Caco-2 (cell line): ENCODE measurements around the gene BCKDK. TPM values are rescaled to one million over a fixed set of nuclear protein-coding genes. Genes with fewer than 3 reads are reported as not detected.

Experiments
- BruUV-seq: library from RNA; stranded (reverse); fragments of 400-500 nt; replicated peaks from 2 replicates; lab custom pipeline; 2021; lab: Mats Ljungman, UMichigan
- CTCF ChIA-PET: fragments of 300-600 bp; sonication (Branson Sonifier 250); formaldehyde crosslinking; loops from one replicate; lab custom pipeline; 2022; ENCODE audit warnings: antibody characterized with exemption; lab: Charles Lee
- POLR2A ChIA-PET: fragments of 300-600 bp; sonication (Branson Sonifier 250); formaldehyde crosslinking; loops from one replicate; lab custom pipeline; 2022; ENCODE audit warnings: antibody characterized with exemption; lab: Charles Lee
- DNase-seq, 2 experiments: peaks; one replicate each; pipeline versions ENCODE4 v3.0.0 to v3.0.0-alpha.2; 2020 to 2022
- H3K27me3 ChIP-seq: replicated peaks from 2 replicates; pipeline ENCODE4 v1.6.0; 2011; ENCODE audit warnings: low read length; ENCODE audit not compliant: control insufficient read depth, insufficient read depth
- H3K36me3 ChIP-seq: 2 replicates; pipeline ENCODE4 v1.5.1; 2011; ENCODE audit warnings: low read length; ENCODE audit not compliant: control insufficient read depth, insufficient read depth
- H3K4me1 ChIP-seq: fragments of 250-450 bp; sonication (Bioruptor Pico); 2 replicates; pipeline ENCODE4 v1.5.1; 2020; ENCODE audit warnings: mild to moderate bottlenecking
- H3K4me3 ChIP-seq: 2 replicates; pipeline ENCODE4 v1.5.1; 2011; ENCODE audit warnings: low read depth, mild to moderate bottlenecking, control low read depth, low read length
- H3K9me3 ChIP-seq: fragments of 250-450 bp; sonication (Bioruptor Pico); 2 replicates; pipeline ENCODE4 v1.5.1; 2020; ENCODE audit warnings: mild to moderate bottlenecking, moderate library complexity
- H3K27ac Mint-ChIP-seq: one replicate; pipeline ENCODE4 v1.8.0; 2022; ENCODE audit warnings: mixed read lengths; ENCODE audit not compliant: unreplicated experiment
- H3K27me3 Mint-ChIP-seq: one replicate; pipeline ENCODE4 v1.8.0; 2022; ENCODE audit warnings: mixed read lengths; ENCODE audit not compliant: insufficient read depth, unreplicated experiment
- H3K36me3 Mint-ChIP-seq: one replicate; pipeline ENCODE4 v1.8.0; 2022; ENCODE audit warnings: mild to moderate bottlenecking, mixed read lengths; ENCODE audit not compliant: insufficient read depth, unreplicated experiment
- H3K4me1 Mint-ChIP-seq: one replicate; pipeline ENCODE4 v1.8.0; 2022; ENCODE audit warnings: low read depth, mixed read lengths; ENCODE audit not compliant: unreplicated experiment
- H3K4me3 Mint-ChIP-seq: one replicate; pipeline ENCODE4 v1.8.0; 2022; ENCODE audit warnings: mild to moderate bottlenecking, moderate library complexity, mixed read lengths; ENCODE audit not compliant: unreplicated experiment
- H3K9me3 Mint-ChIP-seq: one replicate; pipeline ENCODE4 v1.8.0; 2022; ENCODE audit warnings: mixed read lengths; ENCODE audit not compliant: unreplicated experiment
- intact Hi-C: fragments of 100-400 bp; cut with micrococcal nuclease; formaldehyde crosslinking; loops from one replicate; pipeline ENCODE4 v1.10.0; 2022; ENCODE audit not compliant: unreplicated experiment
- total RNA-seq: library from RNA; stranded (reverse); gene quantifications from 2 replicates; pipeline ENCODE4 v1.2.3, GENCODE V29; 2022
- TF ChIP-seq, protein P1 (sequence below), 2 experiments: fragments of 200-600 bp in 1 of 2; IDR thresholded peaks; 1 replicate in 1 of 2; 2 replicates in 1 of 2; pipeline versions ENCODE4 v1.5.1 to v1.8.0; 2011 to 2022; ENCODE audit warnings: antibody characterized with exemption in 1 of 2, control low read depth in 1 of 2, inconsistent platforms in 1 of 2, low read depth in 1 of 2, low read length in 1 of 2, mild to moderate bottlenecking in 1 of 2, moderate library complexity in 1 of 2; ENCODE audit not compliant: insufficient read depth in 1 of 2, severe bottlenecking in 1 of 2, unreplicated experiment in 1 of 2

Gene BCKDK
- total RNA-seq, 1 experiment from 2014 or later, result 34.1 TPM

DNA sequence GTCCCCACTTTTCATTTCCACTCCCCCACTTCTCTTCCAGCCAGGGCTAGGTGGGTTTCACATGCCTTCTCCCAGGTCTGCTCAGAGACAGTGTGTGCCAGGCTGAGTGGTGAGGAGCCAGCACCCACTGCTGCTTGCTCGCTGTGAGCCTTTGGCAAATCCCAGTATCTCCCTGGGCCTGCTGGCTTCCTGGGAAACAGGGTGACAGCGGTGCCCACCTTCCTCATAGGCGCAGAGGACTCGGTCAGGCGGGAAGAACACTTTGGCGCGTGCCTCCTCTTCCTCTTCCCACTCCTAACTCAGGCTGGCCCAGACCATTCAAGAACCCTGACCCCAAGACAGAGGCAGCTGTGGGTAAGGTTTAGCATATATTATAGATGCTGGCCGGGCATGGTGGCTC is 19.0 kb upstream of the BCKDK start:
- H3K27me3 Mint-ChIP-seq, result no peaks in the 10 kb centered on the region
- Histone ChIP-seq H3K9me3 (no peaks in the 10 kb centered on the region), H3K27me3 (no peaks in the 10 kb centered on the region), H3K4me3 (no peak overlapping the region), H3K36me3 (no peaks in the 10 kb centered on the region; the same call in 1 of the 2 replicates), H3K4me1 (no peaks in the 10 kb centered on the region)
- H3K36me3 Mint-ChIP-seq, result peaks cover 15% of the 10 kb centered on the region
- DNase-seq, result no peak
- intact Hi-C loops, result no loop called here
- CTCF ChIA-PET, result no interaction called here
- H3K27ac Mint-ChIP-seq, result no peak overlapping the region
- no peak overlapping the region for H3K4me3 Mint-ChIP-seq
- BruUV-seq, result no TSS peak
- H3K4me1 Mint-ChIP-seq, result peaks cover 5% of the 10 kb centered on the region
- H3K9me3 Mint-ChIP-seq, result no peaks in the 10 kb centered on the region
- TF ChIP-seq, protein P1, sequence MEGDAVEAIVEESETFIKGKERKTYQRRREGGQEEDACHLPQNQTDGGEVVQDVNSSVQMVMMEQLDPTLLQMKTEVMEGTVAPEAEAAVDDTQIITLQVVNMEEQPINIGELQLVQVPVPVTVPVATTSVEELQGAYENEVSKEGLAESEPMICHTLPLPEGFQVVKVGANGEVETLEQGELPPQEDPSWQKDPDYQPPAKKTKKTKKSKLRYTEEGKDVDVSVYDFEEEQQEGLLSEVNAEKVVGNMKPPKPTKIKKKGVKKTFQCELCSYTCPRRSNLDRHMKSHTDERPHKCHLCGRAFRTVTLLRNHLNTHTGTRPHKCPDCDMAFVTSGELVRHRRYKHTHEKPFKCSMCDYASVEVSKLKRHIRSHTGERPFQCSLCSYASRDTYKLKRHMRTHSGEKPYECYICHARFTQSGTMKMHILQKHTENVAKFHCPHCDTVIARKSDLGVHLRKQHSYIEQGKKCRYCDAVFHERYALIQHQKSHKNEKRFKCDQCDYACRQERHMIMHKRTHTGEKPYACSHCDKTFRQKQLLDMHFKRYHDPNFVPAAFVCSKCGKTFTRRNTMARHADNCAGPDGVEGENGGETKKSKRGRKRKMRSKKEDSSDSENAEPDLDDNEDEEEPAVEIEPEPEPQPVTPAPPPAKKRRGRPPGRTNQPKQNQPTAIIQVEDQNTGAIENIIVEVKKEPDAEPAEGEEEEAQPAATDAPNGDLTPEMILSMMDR (IDR thresholded peaks at IDR 0.05; ENCODE audit: insufficient read depth in 1 of 2, low read depth in 1 of 2, low read length in 1 of 2, severe bottlenecking in 1 of 2, unreplicated experiment in 1 of 2), result no peak
- POLR2A ChIA-PET, result no interaction called here

DNA sequence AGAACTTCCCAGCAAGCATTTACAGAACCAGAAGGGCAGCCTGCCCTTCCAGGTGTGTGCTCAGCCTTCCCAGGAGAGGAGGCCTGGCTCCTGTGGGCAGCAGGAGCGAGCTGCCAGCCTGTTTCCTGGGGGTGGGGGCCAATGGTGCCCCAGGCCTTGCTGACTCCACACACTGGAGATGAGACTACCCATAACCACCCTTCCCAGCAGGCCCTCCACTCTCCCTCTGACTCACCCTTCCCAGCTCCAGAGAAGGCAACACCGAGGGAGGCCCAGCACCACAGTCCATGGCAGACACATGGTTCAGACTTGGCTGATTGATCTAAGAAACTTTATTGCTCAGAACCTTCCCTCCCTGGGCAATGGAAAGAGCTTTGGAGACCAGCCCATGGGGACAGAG is 17.6 kb upstream of the BCKDK start:
- intact Hi-C loops, result no loop called here
- CTCF ChIA-PET, result no interaction called here
- Mint-ChIP-seq H3K4me1 (peaks cover 9% of the 10 kb centered on the region), H3K36me3 (peaks cover 13% of the 10 kb centered on the region), H3K4me3 (no peak overlapping the region), H3K27ac (no peak overlapping the region), H3K9me3 (no peaks in the 10 kb centered on the region), H3K27me3 (no peaks in the 10 kb centered on the region)
- BruUV-seq, result no TSS peak
- DNase-seq, result no peak
- Histone ChIP-seq H3K9me3 (no peaks in the 10 kb centered on the region), H3K4me1 (no peaks in the 10 kb centered on the region), H3K27me3 (no peaks in the 10 kb centered on the region), H3K4me3 (no peak overlapping the region), H3K36me3 (no peaks in the 10 kb centered on the region; the same call in 1 of the 2 replicates)
- POLR2A ChIA-PET, result no interaction called here
- TF ChIP-seq, protein P1 (IDR thresholded peaks at IDR 0.05; ENCODE audit: insufficient read depth in 1 of 2, low read depth in 1 of 2, low read length in 1 of 2, severe bottlenecking in 1 of 2, unreplicated experiment in 1 of 2), result no peak

DNA sequence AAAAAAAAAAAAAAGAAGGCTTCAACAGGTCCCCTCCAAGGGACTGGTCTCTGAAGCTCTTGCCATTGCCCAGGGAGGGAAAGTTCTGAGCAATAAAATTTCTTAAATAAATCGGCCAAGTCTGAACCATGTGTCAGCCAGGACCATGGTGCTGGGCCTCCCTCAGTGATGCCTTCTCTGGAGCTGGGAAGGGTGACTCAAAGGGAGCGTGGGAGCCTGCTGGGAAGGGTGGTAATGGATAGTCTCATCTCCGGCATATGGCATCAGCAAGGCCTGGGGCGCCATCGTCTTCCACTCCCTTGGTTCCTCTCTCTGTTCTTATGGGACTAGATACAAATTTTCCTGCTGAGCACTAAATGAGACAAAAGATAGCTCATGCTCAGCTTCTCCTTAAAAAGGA is 15.9 kb upstream of the BCKDK start:
- ChIA-PET CTCF (no interaction called here), POLR2A (interaction anchor here (0.6 to 1.1 kb wide), 3 partner anchors 18 to 616 kb away, joined by 5 to 7 read pairs (median 5); partner anchors contain the start of gene KAT8)
- TF ChIP-seq, protein P1 (IDR thresholded peaks at IDR 0.05; ENCODE audit: insufficient read depth in 1 of 2, low read depth in 1 of 2, low read length in 1 of 2, severe bottlenecking in 1 of 2, unreplicated experiment in 1 of 2), result no peak
- H3K4me3 Mint-ChIP-seq, result peak overlapping the region; percentile 98
- Histone ChIP-seq H3K9me3 (no peaks in the 10 kb centered on the region), H3K4me1 (no peaks in the 10 kb centered on the region), H3K36me3 (no peaks in the 10 kb centered on the region; the same call in 1 of the 2 replicates), H3K27me3 (no peaks in the 10 kb centered on the region), H3K4me3 (no peak overlapping the region)
- H3K36me3 Mint-ChIP-seq, result peaks cover 7% of the 10 kb centered on the region
- intact Hi-C loops, result no loop called here
- BruUV-seq, result no TSS peak
- no peak overlapping the region for H3K27ac Mint-ChIP-seq
- H3K27me3 Mint-ChIP-seq, result no peaks in the 10 kb centered on the region
- no peak for DNase-seq
- H3K9me3 Mint-ChIP-seq, result peaks cover 8% of the 10 kb centered on the region
- H3K4me1 Mint-ChIP-seq, result peaks cover 15% of the 10 kb centered on the region
